ENCODE measurements around the gene TTC7B. TPM values are rescaled to one million over a fixed set of nuclear protein-coding genes. Genes with fewer than 3 reads are reported as not detected.

TTC7B gene
- total and polyA plus RNA-seq, 2 donors (not counting 1 experiment from before 2014, with no cell fraction given): 18.8 to 37.5 TPM

DNA sequence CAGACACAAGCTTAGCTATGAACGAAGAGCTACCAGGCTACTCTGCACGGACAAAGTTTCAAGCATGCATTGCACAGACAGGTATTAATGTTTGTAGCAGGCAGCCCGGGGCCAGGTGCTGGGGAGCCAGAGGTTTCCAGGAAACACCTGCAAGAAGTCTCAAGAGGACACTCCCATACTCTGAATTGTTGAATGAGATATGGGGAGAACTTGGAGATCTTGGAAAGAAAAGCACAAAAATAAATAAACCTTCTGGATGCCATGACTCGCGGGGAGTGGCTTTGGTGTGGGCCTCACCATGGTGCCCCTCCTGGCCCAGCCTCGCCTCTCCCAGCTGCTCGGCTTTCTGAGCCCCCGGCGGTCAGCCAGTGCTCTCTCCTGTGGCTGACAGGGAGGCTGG is 186.8 kb downstream of the TTC7B start:
- no peaks in the 10 kb centered on the region for H3K27me3 ChIP-seq (ENCODE audit: control insufficient read depth, insufficient read depth, low read length)
- no peaks in the 10 kb centered on the region for H3K36me3 ChIP-seq (ENCODE audit: control insufficient read depth, insufficient read depth, low read length)
- no peak overlapping the region for H3K4me2 ChIP-seq (ENCODE audit: extremely low read depth, insufficient read depth, low read length)
- H3K4me1 ChIP-seq (ENCODE audit: control insufficient read depth, extremely low read depth, insufficient read depth, low read length): peaks cover 2% of the 10 kb centered on the region
- no peaks in the 10 kb centered on the region for H4K20me1 ChIP-seq (ENCODE audit: control insufficient read depth, extremely low read depth, insufficient read depth, low read length)
- DNase-seq (ENCODE audit: low read depth in 2 of 2): peak in 1 of 2 donors; percentile 21
- no peaks in the 10 kb centered on the region for H3K9me3 ChIP-seq (ENCODE audit: control insufficient read depth, insufficient read depth, low read depth, low read length)
- TF ChIP-seq, protein P1, sequence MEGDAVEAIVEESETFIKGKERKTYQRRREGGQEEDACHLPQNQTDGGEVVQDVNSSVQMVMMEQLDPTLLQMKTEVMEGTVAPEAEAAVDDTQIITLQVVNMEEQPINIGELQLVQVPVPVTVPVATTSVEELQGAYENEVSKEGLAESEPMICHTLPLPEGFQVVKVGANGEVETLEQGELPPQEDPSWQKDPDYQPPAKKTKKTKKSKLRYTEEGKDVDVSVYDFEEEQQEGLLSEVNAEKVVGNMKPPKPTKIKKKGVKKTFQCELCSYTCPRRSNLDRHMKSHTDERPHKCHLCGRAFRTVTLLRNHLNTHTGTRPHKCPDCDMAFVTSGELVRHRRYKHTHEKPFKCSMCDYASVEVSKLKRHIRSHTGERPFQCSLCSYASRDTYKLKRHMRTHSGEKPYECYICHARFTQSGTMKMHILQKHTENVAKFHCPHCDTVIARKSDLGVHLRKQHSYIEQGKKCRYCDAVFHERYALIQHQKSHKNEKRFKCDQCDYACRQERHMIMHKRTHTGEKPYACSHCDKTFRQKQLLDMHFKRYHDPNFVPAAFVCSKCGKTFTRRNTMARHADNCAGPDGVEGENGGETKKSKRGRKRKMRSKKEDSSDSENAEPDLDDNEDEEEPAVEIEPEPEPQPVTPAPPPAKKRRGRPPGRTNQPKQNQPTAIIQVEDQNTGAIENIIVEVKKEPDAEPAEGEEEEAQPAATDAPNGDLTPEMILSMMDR (conservative IDR thresholded peaks at IDR 0.05 in 1 of 2, IDR thresholded peaks at IDR 0.05 in 1 of 2; ENCODE audit: low read depth in 1 of 2, low read length in 2 of 2): no peak
- TF ChIP-seq EZH2 (IDR thresholded peaks at IDR 0.05; ENCODE audit: low read length, missing control alignments): no peak
- H3K9ac ChIP-seq (ENCODE audit: insufficient read depth, low read length): no peak overlapping the region
- H3K4me3 ChIP-seq (replicated peaks in 1 of 4; ENCODE audit: control extremely low read depth in 1 of 4, insufficient read depth in 1 of 4, low read depth in 3 of 4, low read length in 4 of 4): no peak overlapping the region
- no peak overlapping the region for H3K27ac ChIP-seq (ENCODE audit: insufficient read depth, low read length)
- H2AFZ ChIP-seq (ENCODE audit: low read length): no peak overlapping the region
- no peaks in the 10 kb centered on the region for H3K79me2 ChIP-seq (ENCODE audit: control insufficient read depth, insufficient read depth, low read length)

- no peak overlapping the region for H3K4me3 ChIP-seq (replicated peaks in 1 of 4; ENCODE audit: control extremely low read depth in 1 of 4, insufficient read depth in 1 of 4, low read depth in 3 of 4, low read length in 4 of 4)
- no peaks in the 10 kb centered on the region for H3K36me3 ChIP-seq (ENCODE audit: control insufficient read depth, insufficient read depth, low read length)
- H2AFZ ChIP-seq (ENCODE audit: low read length): no peak overlapping the region
- no peak overlapping the region for H3K4me2 ChIP-seq (ENCODE audit: extremely low read depth, insufficient read depth, low read length)
- H4K20me1 ChIP-seq (ENCODE audit: control insufficient read depth, extremely low read depth, insufficient read depth, low read length): no peaks in the 10 kb centered on the region
- DNase-seq (ENCODE audit: low read depth in 2 of 2): no peak
- H3K79me2 ChIP-seq (ENCODE audit: control insufficient read depth, insufficient read depth, low read length): no peaks in the 10 kb centered on the region
- peaks cover 4% of the 10 kb centered on the region for H3K4me1 ChIP-seq (ENCODE audit: control insufficient read depth, extremely low read depth, insufficient read depth, low read length)
- no peaks in the 10 kb centered on the region for H3K9me3 ChIP-seq (ENCODE audit: control insufficient read depth, insufficient read depth, low read depth, low read length)
- no peak for TF ChIP-seq EZH2 (IDR thresholded peaks at IDR 0.05; ENCODE audit: low read length, missing control alignments)
- TF ChIP-seq, protein P1 (conservative IDR thresholded peaks at IDR 0.05 in 1 of 2, IDR thresholded peaks at IDR 0.05 in 1 of 2; ENCODE audit: low read depth in 1 of 2, low read length in 2 of 2): no peak
- no peaks in the 10 kb centered on the region for H3K27me3 ChIP-seq (ENCODE audit: control insufficient read depth, insufficient read depth, low read length)
- H3K9ac ChIP-seq (ENCODE audit: insufficient read depth, low read length): no peak overlapping the region
- H3K27ac ChIP-seq (ENCODE audit: insufficient read depth, low read length): no peak overlapping the region
These were observed 187.4 kb downstream of the TTC7B start for GRCh38 chr14:90628825-90629224.

- no peak for TF ChIP-seq EZH2 (IDR thresholded peaks at IDR 0.05; ENCODE audit: low read length, missing control alignments)
- TF ChIP-seq, protein P1 (conservative IDR thresholded peaks at IDR 0.05 in 1 of 2, IDR thresholded peaks at IDR 0.05 in 1 of 2; ENCODE audit: low read depth in 1 of 2, low read length in 2 of 2): no peak
- no peak overlapping the region for H3K9ac ChIP-seq (ENCODE audit: insufficient read depth, low read length)
- no peak overlapping the region for H2AFZ ChIP-seq (ENCODE audit: low read length)
- no peaks in the 10 kb centered on the region for H4K20me1 ChIP-seq (ENCODE audit: control insufficient read depth, extremely low read depth, insufficient read depth, low read length)
- H3K27ac ChIP-seq (ENCODE audit: insufficient read depth, low read length): no peak overlapping the region
- no peak overlapping the region for H3K4me2 ChIP-seq (ENCODE audit: extremely low read depth, insufficient read depth, low read length)
- no peak overlapping the region for H3K4me3 ChIP-seq (replicated peaks in 1 of 4; ENCODE audit: control extremely low read depth in 1 of 4, insufficient read depth in 1 of 4, low read depth in 3 of 4, low read length in 4 of 4)
- no peaks in the 10 kb centered on the region for H3K79me2 ChIP-seq (ENCODE audit: control insufficient read depth, insufficient read depth, low read length)
- no peak for DNase-seq (ENCODE audit: low read depth in 2 of 2)
- no peaks in the 10 kb centered on the region for H3K9me3 ChIP-seq (ENCODE audit: control insufficient read depth, insufficient read depth, low read depth, low read length)
- H3K27me3 ChIP-seq (ENCODE audit: control insufficient read depth, insufficient read depth, low read length): no peaks in the 10 kb centered on the region
- no peaks in the 10 kb centered on the region for H3K36me3 ChIP-seq (ENCODE audit: control insufficient read depth, insufficient read depth, low read length)
- peaks cover 4% of the 10 kb centered on the region for H3K4me1 ChIP-seq (ENCODE audit: control insufficient read depth, extremely low read depth, insufficient read depth, low read length)
These were observed 188.8 kb downstream of the TTC7B start for GRCh38 chr14:90627478-90627877.

Data from fibroblast of lung (primary cell).